Stimulated activated CD4-positive, alpha-beta T cell treated with anti-CD3 and anti-CD28 coated beads, Interleukin-15, amount 100 ng/mL, for 48 hours (primary cell): ENCODE measurements around the gene KLHL22.
"Not testable (repeated sequence)": the region's sequence is repeated elsewhere in the genome, so short reads cannot be mapped to it uniquely, and the experiment has no call there.

ENCODE experiments used
- DNase-seq, 2 donors: peaks; one replicate each; pipeline ENCODE4 v3.0.0-alpha.2; 2020; ENCODE audit warnings: low read depth in 2 of 2

KLHL22 gene

DNA sequence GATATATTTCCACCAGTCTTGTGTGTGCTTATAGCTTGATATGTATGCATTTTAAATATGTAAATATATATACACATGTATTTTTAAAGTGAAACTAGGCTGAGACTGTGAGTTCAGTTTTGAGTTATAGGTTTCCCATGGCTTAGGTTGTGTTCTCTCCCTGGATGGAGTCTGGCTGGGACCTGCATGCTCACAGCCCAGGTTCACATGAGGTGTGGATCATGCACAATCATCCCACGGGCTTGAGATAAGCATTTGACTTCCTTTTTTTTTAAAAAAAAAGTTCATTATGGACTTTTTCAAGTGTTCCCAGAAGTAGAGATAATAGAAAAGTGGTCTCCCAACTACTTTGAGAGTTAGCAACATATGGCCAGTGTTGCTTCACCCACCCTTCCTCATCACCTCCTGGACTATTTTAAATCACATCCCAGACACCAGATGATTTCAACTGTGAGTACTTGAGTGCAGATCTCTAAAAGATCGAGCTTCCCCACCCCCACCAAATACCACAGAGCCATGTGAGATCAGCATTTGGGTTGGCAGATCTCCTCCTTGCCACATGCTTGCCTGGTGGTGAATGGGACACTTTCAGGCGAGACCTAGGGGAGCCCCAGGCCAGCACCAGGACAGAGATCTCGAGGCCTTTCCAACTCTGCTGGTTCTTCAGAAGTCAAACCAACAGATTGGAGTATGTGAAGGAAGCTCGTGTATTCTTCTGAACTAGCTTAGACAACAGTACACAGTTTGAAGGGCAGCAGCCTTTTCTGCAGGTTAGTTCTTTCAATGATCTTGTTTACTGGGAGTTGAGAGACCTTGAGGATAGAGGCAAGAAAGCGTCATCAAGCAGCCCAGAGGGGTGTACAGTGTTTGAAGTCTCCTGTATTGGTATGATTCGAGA is 27.7 kb upstream of the KLHL22 start:
- no peak for DNase-seq

DNA sequence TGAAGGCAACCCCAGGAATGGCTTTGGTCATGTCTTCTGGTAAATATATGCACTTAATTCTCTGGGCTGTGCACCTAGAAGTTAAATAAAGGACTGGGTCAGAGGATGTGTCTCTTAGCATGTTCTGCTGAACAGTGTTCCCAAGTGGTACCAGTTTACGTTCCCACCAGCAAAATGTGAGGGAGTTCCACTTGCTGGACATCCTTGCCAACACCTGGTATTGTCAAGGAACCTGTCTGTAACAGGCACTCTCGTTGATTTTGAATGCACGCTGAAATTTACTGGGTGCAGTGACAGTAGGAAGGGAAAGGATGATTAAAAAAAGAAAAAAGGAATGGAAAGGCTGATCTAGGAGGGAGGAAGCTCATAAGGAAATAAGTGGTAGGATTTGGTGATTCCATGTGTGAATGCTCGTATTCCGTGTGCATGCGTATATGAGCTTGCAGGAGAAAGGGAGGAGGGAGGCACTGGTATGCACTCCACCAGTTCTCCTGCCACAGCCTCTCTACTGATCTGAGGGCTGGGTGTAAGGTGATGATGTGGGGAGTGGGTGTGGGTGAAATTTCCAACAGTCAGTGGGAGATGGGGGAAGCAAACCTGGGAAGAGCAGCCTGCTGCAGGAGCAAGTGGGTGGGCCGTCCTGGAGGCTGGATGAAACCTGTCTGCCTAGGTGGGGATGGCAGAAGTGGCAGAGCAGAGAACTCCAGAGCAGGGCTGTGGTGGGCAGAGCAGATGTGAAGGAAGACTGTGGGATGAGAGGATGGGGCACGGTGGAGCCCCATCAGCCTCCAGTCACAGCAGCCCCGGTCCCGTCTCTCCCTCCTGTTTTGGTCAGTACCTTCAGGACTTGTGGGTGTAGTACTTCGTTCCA is 26.8 kb upstream of the KLHL22 start:
- DNase-seq: no peak

- DNase-seq: no peak
These were observed 24.5 kb upstream of the KLHL22 start for GRCh38 chr22:20520093-20520511.

DNA sequence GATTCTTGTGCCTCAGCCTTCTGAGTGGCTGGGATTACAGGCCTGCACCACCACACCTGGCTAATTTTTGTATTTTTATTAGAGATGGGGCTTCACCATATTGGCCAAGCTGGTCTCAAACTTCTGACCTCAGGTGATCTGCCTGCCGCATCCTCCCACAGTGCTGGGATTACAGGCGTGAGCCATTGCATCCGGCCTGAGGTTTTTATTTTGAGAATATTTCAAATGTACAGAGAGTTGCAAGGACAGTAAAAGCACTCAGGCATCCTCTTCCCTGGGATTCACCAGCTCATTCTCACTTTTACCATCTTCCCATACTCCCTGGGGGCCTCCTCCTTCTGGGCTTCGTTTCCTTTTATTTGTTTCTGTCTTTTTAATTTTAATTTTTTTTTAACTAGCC is 24.0 kb upstream of the KLHL22 start:
- DNase-seq: no peak

- DNase-seq: no peak
These were observed 22.4 kb upstream of the KLHL22 start for GRCh38 chr22:20517841-20518592.

GRCh38 chr22:20517422-20517821 is 21.8 kb upstream of the KLHL22 start:
- no peak for DNase-seq

DNA sequence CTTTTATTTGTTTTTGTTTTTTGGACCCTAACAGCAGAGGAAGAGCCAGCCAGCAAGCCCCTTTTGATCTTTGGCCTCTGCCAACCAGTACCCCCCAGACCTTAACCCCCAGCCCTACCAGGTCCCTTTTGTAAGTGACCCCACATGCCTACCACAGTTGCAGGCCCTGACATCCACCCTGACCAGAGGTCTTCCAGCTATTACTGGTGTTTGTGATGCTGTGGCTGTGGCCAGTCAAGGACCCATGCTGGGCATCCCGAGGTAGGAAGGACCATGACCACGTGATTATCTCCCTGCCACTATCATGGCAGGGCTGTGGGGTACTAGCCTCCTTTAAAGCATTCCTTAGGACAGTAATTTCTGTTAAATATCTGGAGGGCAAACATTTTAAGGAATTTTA is 20.8 kb upstream of the KLHL22 start:
- no peak for DNase-seq

DNA sequence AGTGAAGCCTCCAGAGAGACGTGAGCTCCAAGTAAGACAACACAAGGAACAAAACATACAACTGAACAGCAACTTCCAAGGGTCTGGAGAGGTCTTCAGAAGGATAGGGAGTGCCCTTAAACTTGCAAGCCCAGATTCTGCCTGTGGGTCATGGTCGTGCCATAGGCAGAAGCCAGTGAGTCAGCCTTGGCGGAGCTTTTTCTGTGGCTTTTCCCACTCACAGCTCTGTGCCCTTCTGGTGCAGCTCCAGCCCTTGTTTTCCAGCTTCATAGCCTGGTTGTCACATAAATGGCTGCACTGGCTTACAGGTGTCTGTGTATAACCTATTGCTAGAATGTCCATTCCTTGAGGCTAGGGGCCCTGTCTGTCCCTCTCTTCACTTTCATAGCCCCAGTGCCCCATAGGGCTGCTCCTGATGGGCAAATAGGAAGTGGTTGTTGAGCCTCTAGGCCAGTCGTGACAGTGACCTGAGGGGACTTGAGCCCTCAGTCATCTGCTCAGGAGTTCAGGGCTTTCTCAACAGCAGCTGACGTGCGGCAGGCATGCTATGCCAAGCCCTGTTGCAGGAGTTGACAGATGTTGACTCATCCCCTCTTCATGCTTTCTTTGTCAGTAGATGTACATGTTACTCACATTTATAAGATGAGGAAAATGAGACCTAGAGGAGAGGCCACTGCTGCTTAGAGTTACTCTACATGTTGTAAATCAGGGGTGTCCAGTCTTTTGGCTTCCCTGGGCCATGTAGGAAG is 19.2 kb upstream of the KLHL22 start:
- DNase-seq: no peak

DNA sequence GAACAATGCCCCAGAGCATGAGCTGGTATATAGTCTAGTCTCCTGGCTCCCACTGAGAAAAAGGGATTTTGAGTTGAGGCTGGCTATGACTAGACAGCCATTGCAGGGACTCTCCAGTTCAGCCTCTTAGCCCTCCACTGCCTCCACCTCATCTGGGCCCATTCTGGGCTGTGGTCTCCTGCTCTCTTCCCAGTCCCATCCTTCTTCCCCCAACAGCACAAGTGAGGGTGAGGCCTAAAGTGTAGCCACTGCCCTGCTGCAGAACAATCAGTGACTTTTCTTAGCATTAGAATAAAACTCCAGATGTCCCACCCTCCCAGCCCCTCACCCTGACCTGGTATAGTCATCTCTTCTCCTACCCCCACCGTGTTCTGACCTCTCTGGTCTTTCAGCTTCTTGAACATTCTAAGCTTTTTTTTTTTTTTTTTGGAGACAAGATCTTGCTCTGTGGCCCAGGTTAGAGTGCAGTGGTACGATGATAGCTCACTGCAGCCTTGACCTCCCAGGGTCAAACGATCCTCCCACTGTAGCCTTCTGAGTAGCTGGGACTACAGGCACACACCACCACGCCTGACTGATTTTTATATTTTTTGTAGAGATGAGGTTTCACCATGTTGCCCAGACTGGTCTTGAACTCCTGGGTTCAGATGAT is 16.1 kb upstream of the KLHL22 start:
- DNase-seq: no peak

- DNase-seq: no peak
These were observed 15.4 kb upstream of the KLHL22 start for GRCh38 chr22:20510811-20511577.

DNA sequence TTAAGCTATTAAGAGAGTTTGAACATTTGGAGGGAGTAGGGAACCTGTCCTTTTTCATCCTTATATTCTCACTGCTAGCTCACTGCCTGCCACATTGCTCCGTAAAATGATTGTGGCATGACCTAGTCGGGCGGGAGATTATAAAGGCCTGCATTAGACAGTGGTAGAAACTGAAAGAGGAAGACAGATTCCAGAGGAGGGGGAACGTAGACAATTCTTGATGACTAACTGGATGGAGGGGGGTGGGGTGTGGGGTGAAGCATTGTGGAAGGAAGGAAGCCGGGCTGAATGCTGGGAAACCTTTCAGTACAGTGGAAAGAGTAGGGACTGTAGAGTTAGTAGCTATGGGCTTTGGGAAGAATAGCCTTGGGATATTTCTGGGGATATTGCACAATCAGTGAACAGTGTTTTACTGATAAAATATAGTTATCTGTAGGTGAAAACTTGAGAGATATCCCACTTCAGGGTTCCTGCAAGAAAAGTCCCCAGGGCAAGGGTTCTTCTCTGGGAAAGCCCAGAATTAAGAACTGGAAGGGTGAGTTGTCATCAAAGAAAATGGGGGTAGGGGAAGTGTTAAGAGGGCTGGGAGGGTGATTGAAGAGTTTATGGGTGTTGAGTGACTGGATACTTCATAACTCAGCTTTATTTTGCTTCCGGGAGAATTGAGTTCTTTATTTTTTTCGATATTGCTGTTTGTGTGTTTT is 13.9 kb upstream of the KLHL22 start:
- peak; percentile 32 to 38 for DNase-seq

GRCh38 chr22:20508815-20509271 is 13.2 kb upstream of the KLHL22 start:
- no peak for DNase-seq

DNA sequence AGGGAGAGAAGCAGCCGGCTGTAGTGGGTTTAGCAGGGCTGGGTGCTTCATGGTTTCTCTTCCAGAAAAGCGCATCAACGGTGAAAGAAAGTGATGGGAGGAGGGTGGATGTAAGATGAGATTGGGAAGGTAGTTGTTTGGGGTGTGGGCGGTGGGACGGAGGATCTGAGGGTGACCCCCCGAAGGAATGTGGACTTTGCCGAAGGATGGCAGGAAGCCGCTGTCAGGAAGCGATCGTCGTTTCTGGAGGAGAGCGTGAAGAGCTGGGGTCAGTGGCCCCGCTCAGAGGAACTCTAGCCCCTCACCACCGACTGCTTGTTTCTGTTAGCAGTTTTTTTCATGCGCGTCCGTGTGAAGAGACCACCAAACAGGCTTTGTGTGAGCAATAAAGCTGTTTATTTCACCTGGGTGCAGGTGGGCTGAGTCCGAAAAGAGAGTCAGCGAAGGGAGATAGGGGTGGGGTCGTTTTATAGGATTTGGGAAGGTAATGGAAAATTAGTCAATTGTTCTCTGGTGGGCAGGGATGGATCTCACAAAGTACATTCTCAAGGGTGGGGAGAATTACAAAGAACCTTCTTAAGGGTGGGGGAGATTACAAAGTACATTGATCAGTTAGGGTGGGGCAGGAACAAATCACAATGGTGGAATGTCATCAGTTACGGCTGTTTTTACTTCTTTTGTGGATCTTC is 12.6 kb upstream of the KLHL22 start:
- not testable (repeated sequence) for DNase-seq

GRCh38 chr22:20507253-20508066 is 11.9 kb upstream of the KLHL22 start, which contains the start of gene MED15:
Gene MED15, plus strand, starts transcription at chr22:20507610. Its CDS starts 69 bp downstream, at chr22:20507679.
- peak; percentile 87 to 88 for DNase-seq

GRCh38 chr22:20506543-20507252 is 11.1 kb upstream of the KLHL22 start:
- DNase-seq: no peak

- DNase-seq: not testable (repeated sequence)
These were observed 8.8 kb upstream of the KLHL22 start for GRCh38 chr22:20504293-20504922.
